GM12874 (cell line): Measurements from ENCODE around the gene MCOLN3.

Experiments used
- TF ChIP-seq, protein P1 (sequence below): IDR thresholded peaks from 2 replicates; pipeline ENCODE4 v1.5.1; 2011; ENCODE audit warnings: low read depth, mild to moderate bottlenecking, control low read depth, low read length, moderate library complexity; ENCODE audit not compliant: insufficient read depth

The MCOLN3 gene

DNA sequence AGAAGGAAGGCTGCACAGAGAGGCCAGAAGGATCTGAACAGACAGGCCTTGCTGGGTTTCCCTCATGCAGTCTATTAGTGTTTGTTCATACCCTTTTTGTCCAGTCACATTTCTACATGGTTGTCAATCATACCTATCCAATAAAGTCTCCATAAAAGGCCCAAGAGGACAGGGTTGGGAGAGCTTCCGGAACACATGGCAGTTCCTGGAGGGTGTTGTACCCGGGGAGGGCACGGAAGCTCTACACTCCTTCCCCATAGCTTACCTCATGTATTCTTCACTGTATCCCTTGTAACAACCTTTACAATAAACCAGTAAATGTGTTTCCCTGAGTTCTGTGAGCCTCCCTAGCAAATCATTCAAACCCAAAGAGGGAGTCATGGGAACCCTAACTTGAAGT is 79.4 kb downstream of the MCOLN3 start:
- TF ChIP-seq, protein P1, sequence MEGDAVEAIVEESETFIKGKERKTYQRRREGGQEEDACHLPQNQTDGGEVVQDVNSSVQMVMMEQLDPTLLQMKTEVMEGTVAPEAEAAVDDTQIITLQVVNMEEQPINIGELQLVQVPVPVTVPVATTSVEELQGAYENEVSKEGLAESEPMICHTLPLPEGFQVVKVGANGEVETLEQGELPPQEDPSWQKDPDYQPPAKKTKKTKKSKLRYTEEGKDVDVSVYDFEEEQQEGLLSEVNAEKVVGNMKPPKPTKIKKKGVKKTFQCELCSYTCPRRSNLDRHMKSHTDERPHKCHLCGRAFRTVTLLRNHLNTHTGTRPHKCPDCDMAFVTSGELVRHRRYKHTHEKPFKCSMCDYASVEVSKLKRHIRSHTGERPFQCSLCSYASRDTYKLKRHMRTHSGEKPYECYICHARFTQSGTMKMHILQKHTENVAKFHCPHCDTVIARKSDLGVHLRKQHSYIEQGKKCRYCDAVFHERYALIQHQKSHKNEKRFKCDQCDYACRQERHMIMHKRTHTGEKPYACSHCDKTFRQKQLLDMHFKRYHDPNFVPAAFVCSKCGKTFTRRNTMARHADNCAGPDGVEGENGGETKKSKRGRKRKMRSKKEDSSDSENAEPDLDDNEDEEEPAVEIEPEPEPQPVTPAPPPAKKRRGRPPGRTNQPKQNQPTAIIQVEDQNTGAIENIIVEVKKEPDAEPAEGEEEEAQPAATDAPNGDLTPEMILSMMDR: no peak

DNA sequence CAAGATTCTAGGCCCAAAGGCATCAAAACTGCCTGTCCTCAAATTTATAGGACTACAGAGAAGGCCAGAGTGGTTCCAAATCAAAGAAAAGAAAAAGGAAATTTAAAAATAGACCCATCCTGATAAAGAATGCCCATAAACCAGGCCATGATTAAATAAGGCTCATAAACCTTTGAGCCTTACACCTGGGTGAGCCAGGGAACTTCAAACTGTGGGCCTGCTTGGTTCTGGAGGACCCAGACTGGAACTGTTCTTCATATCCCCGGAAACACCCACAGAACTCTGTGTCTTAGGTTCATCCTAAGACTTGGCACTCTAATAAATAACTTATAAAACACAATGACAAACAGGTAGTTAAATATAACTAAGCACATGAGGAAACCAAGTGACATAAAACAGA is 80.2 kb downstream of the MCOLN3 start:
- TF ChIP-seq, protein P1: no peak
